CD4-positive, alpha-beta T cell (primary cell): Measurements from ENCODE around the gene YES1. TPM values are rescaled to one million over a fixed set of nuclear protein-coding genes. Genes with fewer than 3 reads are reported as not detected.
"Not testable (repeated sequence)": the region's sequence is repeated elsewhere in the genome, so short reads cannot be mapped to it uniquely, and the experiment has no call there.

Experiments
- ATAC-seq: fragments of 200-7000 bp; cut with Tn5 transposase; one replicate; pipeline ENCODE4 v1.10.0; 2022; ENCODE audit warnings: mild to moderate bottlenecking; ENCODE audit not compliant: poor library complexity
- CTCF ChIA-PET: fragments of 350-600 bp; sonication (Branson Sonifier 250); formaldehyde crosslinking; loops from one replicate; lab custom pipeline; 2021; ENCODE audit warnings: antibody characterized with exemption, inconsistent platforms; lab: Charles Lee
- POLR2A ChIA-PET: fragments of 350-600 bp; sonication (Branson Sonifier 250); formaldehyde crosslinking; loops from one replicate; lab custom pipeline; 2021; ENCODE audit warnings: antibody characterized with exemption, inconsistent platforms; lab: Charles Lee
- DNase-seq, 14 experiments: peaks; one replicate each; pipeline ENCODE4 v3.0.0-alpha.2; 2013 to 2020; ENCODE audit warnings: mixed read lengths in 2 of 14
- H3K27ac ChIP-seq, 2 donors: one replicate each; pipeline versions ENCODE4 v1.5.1 to v1.7.0; 2013; ENCODE audit warnings: low read length in 2 of 2, low read depth in 1 of 2, mild to moderate bottlenecking in 1 of 2
- H3K27me3 ChIP-seq, 2 experiments: 1 replicate in 1 of 2; 2 replicates in 1 of 2; pipeline versions ENCODE4 v1.6.1 to v1.7.0; 2013; ENCODE audit warnings: low read length in 2 of 2, control low read depth in 1 of 2, mild to moderate bottlenecking in 1 of 2, moderate library complexity in 1 of 2; ENCODE audit not compliant: insufficient read depth in 2 of 2, control insufficient read depth in 1 of 2
- H3K36me3 ChIP-seq: one replicate; pipeline ENCODE4 v1.6.1; 2013; ENCODE audit warnings: low read length, control low read depth; ENCODE audit not compliant: insufficient read depth
- H3K4me1 ChIP-seq: one replicate; pipeline ENCODE4 v1.6.1; 2013; ENCODE audit warnings: low read length, control low read depth; ENCODE audit not compliant: insufficient read depth
- H3K4me3 ChIP-seq: one replicate; pipeline ENCODE4 v1.5.1; 2013; ENCODE audit warnings: mild to moderate bottlenecking, low read length, moderate library complexity
- H3K9me3 ChIP-seq, 2 experiments: 1 replicate in 1 of 2; 2 replicates in 1 of 2; pipeline versions ENCODE4 v1.6.1 to v1.7.0; 2013; ENCODE audit warnings: low read length in 2 of 2, mild to moderate bottlenecking in 2 of 2, control low read depth in 1 of 2, moderate library complexity in 1 of 2; ENCODE audit not compliant: control insufficient read depth in 1 of 2, insufficient read depth in 1 of 2
- H3K27ac Mint-ChIP-seq: one replicate; pipeline ENCODE4 v1.8.0; 2020; ENCODE audit warnings: mixed read lengths
- H3K27me3 Mint-ChIP-seq: one replicate; pipeline ENCODE4 v1.8.0; 2021; ENCODE audit warnings: mixed read lengths
- H3K36me3 Mint-ChIP-seq: one replicate; pipeline ENCODE4 v1.8.0; 2021; ENCODE audit warnings: low read depth, mixed read lengths
- H3K4me1 Mint-ChIP-seq: one replicate; pipeline ENCODE4 v1.8.0; 2021; ENCODE audit warnings: low read depth, mixed read lengths
- H3K4me3 Mint-ChIP-seq: one replicate; pipeline ENCODE4 v1.8.0; 2020; ENCODE audit warnings: mild to moderate bottlenecking, mixed read lengths
- H3K9me3 Mint-ChIP-seq: one replicate; pipeline ENCODE4 v1.8.0; 2020; ENCODE audit warnings: mixed read lengths
- intact Hi-C, 2 experiments: fragments of 100-400 bp; cut with DNase I in 1 of 2; cut with micrococcal nuclease in 1 of 2; formaldehyde crosslinking; loops; one replicate each; pipeline versions ENCODE4 v1.15.1 to v1.9.0; 2023 to 2025; cut with DNase I, micrococcal nuclease
- total RNA-seq, 174 experiments: library from RNA in 2 of 174; stranded (reverse) in 2 of 174; gene quantifications; one replicate each; pipeline ENCODE4 v1.2.3 and lab custom pipeline; 2021 to 2026
- TF ChIP-seq, protein P1 (sequence below): fragments of 200-600 bp; IDR thresholded peaks from one replicate; pipeline ENCODE4 v1.8.0; 2022; ENCODE audit warnings: antibody characterized with exemption, mild to moderate bottlenecking

YES1 gene
- total RNA-seq, 2 experiments from 2014 or later, result 17.6 to 19.8 TPM

DNA sequence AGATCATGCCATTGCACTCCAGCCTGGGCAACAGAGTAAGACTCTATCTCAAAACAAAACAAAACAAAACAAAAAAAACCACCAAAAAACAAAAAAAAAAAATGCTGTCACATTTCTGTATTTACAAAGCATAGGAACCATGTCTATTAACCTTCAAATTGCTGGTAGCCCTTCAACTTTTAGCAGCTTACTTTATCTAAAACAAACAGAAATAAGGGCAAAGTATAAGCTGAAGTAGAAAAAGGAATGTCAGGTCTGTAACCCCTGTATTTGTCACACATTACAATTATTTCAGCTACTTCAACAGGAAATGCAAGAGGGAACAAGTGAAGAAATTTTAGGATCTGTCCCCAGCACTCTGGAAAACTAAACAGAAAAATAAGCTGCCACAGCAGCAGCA is 129.2 kb downstream of the YES1 start:
- Mint-ChIP-seq H3K36me3 (peaks cover 57% of the 10 kb centered on the region), H3K4me1 (peaks cover 11% of the 10 kb centered on the region), H3K9me3 (no peaks in the 10 kb centered on the region), H3K27ac (no peak overlapping the region), H3K4me3 (no peak overlapping the region), H3K27me3 (no peaks in the 10 kb centered on the region)
- intact Hi-C loops, result loop anchor here in 1 of 2 experiments (1.0 kb wide), 1 partner anchor 130 kb away; no protein-coding TSS in a partner anchor
- peaks cover 16% of the 10 kb centered on the region for H3K4me1 ChIP-seq
- H3K4me3 ChIP-seq, result no peak overlapping the region
- no peak overlapping the region for H3K27ac ChIP-seq
- ChIA-PET POLR2A (interaction anchor here (1.7 kb wide), 2 partner anchors 10 to 130 kb away, joined by 4 to 5 read pairs; no protein-coding TSS in a partner anchor), CTCF (no interaction called here)
- no peak for DNase-seq
- TF ChIP-seq, protein P1, sequence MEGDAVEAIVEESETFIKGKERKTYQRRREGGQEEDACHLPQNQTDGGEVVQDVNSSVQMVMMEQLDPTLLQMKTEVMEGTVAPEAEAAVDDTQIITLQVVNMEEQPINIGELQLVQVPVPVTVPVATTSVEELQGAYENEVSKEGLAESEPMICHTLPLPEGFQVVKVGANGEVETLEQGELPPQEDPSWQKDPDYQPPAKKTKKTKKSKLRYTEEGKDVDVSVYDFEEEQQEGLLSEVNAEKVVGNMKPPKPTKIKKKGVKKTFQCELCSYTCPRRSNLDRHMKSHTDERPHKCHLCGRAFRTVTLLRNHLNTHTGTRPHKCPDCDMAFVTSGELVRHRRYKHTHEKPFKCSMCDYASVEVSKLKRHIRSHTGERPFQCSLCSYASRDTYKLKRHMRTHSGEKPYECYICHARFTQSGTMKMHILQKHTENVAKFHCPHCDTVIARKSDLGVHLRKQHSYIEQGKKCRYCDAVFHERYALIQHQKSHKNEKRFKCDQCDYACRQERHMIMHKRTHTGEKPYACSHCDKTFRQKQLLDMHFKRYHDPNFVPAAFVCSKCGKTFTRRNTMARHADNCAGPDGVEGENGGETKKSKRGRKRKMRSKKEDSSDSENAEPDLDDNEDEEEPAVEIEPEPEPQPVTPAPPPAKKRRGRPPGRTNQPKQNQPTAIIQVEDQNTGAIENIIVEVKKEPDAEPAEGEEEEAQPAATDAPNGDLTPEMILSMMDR, result no peak
- no peaks in the 10 kb centered on the region for H3K27me3 ChIP-seq
- H3K36me3 ChIP-seq, result peaks cover 51% of the 10 kb centered on the region
- ATAC-seq, result no peak
- H3K9me3 ChIP-seq, result no peaks in the 10 kb centered on the region

DNA sequence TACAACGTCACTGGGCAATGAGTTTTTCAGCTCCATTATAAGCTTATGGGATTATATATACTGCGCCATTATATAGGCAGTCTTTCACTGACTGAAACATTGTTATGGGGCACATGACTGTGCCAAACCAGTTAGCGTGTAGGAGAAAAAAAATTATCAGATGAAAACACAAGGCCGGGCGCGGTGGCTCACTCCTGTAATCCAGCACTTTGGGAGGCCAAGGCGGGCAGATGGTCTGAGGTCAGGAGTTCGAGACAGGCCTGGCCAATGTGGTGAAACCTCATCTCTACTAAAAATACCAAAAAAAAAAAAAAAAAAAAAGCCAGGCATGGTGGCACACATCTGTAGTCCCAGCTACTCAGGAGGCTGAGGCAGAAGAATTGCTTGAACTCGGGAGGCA is 129.6 kb downstream of the YES1 start:
- CTCF ChIA-PET, H3K4me3 ChIP-seq, H3K4me3 Mint-ChIP-seq, H3K27me3 Mint-ChIP-seq, H3K27me3 ChIP-seq, H3K9me3 ChIP-seq, H3K9me3 Mint-ChIP-seq, DNase-seq, H3K27ac ChIP-seq, ATAC-seq: not testable (repeated sequence)
- Mint-ChIP-seq H3K27ac (peak overlapping the region; percentile 80), H3K4me1 (peaks cover 11% of the 10 kb centered on the region), H3K36me3 (peaks cover 56% of the 10 kb centered on the region)
- intact Hi-C loops, result loop anchor here in 1 of 2 experiments (1.0 kb wide), 1 partner anchor 131 kb away; no protein-coding TSS in a partner anchor
- H3K4me1 ChIP-seq, result peaks cover 16% of the 10 kb centered on the region
- peaks cover 51% of the 10 kb centered on the region for H3K36me3 ChIP-seq
- POLR2A ChIA-PET, result interaction anchor here (0.9 to 1.7 kb wide), 3 partner anchors 10 to 131 kb away, joined by 3 to 5 read pairs (median 4); no protein-coding TSS in a partner anchor

DNA sequence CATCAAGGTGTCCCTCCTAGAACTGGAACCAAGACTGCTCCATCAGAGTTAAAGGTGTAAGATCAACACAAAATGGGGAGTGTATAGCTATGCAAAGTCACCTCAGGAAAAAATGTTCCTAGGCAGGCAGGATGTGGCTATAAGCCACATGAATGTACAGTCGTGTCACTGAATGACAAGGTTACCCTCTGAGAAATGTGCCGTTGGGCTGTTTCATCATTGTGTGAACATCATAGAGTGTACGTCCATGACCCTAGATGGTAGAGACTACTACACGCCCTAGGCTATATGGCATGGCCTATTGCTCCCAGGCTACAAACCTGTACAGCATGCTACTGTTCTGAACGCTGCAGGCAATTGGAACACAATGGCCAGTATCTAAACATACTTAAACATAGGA is 130.1 kb downstream of the YES1 start:
- ChIA-PET POLR2A (interaction anchor here (0.9 to 1.7 kb wide), 2 partner anchors 23 to 131 kb away, joined by 3 to 4 read pairs; no protein-coding TSS in a partner anchor), CTCF (no interaction called here)
- no peak overlapping the region for H3K4me3 ChIP-seq
- H3K9me3 ChIP-seq, result no peaks in the 10 kb centered on the region
- Mint-ChIP-seq H3K4me3 (peak overlapping the region; percentile 30), H3K4me1 (peaks cover 11% of the 10 kb centered on the region), H3K9me3 (no peaks in the 10 kb centered on the region), H3K27ac (peak overlapping the region; percentile 80), H3K27me3 (no peaks in the 10 kb centered on the region), H3K36me3 (peaks cover 55% of the 10 kb centered on the region)
- TF ChIP-seq, protein P1, result no peak
- peaks cover 50% of the 10 kb centered on the region for H3K36me3 ChIP-seq
- no peaks in the 10 kb centered on the region for H3K27me3 ChIP-seq
- ATAC-seq (peak; percentile 98), DNase-seq (peak in 8 of 14 experiments; percentile 5 to 79 (median 26))
- H3K4me1 ChIP-seq, result peaks cover 16% of the 10 kb centered on the region
- intact Hi-C loops, result loop anchor here in 1 of 2 experiments (1.0 kb wide), 1 partner anchor 131 kb away; no protein-coding TSS in a partner anchor
- H3K27ac ChIP-seq, result no peak overlapping the region

DNA sequence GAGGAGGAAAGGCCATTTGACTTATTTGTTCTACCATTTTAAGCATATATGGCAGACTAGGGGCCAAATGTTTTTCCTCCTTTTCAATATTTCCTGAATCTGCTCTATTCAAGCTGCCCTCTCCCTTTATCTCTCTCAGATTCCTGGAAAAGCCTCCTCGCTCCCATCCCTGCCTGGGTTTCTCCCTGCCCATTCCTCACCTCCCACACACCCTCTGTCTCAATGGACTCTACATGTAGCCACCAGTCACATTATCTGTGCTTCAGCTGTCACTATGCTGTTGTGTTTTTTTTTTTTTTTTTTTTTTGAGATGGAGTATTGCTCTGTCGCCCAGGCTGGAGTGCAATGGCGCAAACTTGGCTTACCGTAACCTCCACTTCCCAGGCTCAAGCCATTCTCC is 131.7 kb downstream of the YES1 start:
- CTCF ChIA-PET, result no interaction called here
- Mint-ChIP-seq H3K27me3 (no peaks in the 10 kb centered on the region), H3K36me3 (peaks cover 58% of the 10 kb centered on the region), H3K9me3 (no peaks in the 10 kb centered on the region), H3K4me3 (no peak overlapping the region), H3K27ac (no peak overlapping the region), H3K4me1 (peaks cover 11% of the 10 kb centered on the region)
- H3K27ac ChIP-seq, result no peak overlapping the region
- no peak overlapping the region for H3K4me3 ChIP-seq
- TF ChIP-seq, protein P1, result no peak
- peaks cover 16% of the 10 kb centered on the region for H3K4me1 ChIP-seq
- no peaks in the 10 kb centered on the region for H3K9me3 ChIP-seq
- no peak for ATAC-seq
- peaks cover 59% of the 10 kb centered on the region for H3K36me3 ChIP-seq
- DNase-seq, result no peak
- no peaks in the 10 kb centered on the region for H3K27me3 ChIP-seq
- intact Hi-C loops, result no loop called here
- POLR2A ChIA-PET, result no interaction called here
